Activated naive CD4-positive, alpha-beta T cell treated with anti-CD3 and anti-CD28 coated beads, Interleukin-2, amount 10 ng/mL, durations not matched to agents 5 hours and 36 hours (primary cell): Measurements from ENCODE around the gene KHNYN. TPM values are rescaled to one million over a fixed set of nuclear protein-coding genes. Genes with fewer than 3 reads are reported as not detected.

Experiments used
- total RNA-seq, 2 experiments: library from RNA; stranded (reverse); gene quantifications; one replicate each; pipeline ENCODE4 v1.2.3, GENCODE V29; 2021

The KHNYN gene
- total RNA-seq: 10 to 100 TPM; 75.8 to 78.6 TPM

DNA sequence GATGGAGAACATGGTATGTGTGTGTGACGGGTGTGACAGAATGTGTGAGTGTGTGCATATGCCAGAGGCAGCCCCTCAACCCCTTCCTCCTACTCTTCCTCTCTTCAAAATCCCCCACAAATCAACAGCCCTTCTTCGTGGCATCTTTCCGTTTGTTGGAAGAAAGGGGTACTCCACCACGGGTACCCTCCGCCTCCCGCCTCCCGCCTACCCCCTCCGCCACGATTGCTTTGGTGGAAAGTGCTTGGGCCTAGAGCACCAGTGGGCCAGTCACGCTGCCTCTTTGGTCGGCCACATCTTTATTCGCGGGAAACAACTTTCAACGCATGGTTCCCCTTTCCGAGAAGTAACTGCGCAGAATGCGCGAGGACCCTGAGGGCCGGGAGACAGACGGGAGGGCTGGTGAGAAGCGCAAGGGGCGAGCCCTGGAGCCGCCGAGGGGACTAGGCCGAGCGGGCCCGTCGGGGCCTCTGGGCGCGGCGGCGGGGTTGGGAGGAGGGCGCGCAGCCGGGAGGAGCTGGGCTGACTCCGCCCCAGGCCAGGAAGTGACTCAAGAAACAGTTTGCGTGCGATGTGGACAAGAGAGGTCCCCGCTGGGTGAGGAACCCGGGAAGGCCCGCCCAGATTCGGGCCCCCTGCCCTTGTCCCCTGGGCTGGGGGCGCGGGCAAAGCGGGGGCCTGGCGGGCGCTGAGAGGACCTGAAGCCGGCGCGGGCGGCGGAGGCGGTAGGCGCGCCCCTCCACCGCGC is at the start of gene KHNYN, which contains the start of gene CBLN3:
Gene KHNYN, plus strand, starts transcription at position 560 of the 748 bp plus-strand sequence. CDS start 777 bp downstream, outside the sequence.
Gene CBLN3, minus strand, starts transcription at position 274 of the 748 bp plus-strand sequence. CDS start 614 bp downstream, outside the sequence.

DNA sequence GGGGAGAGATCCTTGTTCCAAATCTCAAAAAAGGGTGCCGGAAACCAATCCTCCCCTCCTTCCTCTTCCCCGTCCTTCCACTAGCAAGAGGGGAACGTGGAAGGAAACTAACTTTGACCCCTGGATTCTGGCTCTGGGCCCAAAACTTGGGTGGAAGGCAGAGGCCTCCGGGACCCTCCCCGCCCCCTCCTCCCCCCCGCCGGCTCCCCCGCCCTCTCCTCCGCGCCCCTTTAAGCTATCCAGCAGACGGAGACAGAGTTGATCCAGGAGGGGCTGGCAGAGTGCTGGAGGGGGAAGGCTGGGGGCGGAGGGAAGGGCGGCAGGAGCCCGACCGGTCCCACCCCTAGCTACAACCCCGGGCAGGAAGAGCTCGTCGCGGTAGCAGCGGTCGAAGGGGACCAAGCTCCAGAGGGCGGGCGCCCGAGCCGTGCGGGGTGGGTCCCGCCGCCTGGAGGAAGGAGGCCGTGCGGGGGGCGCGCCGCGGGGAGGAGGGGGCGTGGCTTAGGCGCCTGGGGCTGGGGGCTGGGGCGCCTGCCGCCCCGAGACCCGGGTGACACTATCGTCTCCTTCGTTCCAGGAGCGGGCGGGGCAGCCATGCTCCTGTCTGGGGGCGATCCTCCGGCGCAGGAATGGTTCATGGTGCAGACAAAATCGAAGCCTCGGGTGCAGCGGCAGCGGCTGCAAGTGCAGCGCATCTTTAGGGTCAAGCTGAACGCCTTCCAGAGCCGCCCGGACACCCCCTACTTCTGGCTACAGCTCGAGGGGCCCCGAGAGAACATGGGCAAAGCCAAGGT is 30.9 kb upstream of the KHNYN start, which contains the start of gene NYNRIN:
Gene NYNRIN, plus strand, starts transcription at position 351 of the 794 bp plus-strand sequence. Its CDS starts 244 bp downstream, at position 595.

DNA sequence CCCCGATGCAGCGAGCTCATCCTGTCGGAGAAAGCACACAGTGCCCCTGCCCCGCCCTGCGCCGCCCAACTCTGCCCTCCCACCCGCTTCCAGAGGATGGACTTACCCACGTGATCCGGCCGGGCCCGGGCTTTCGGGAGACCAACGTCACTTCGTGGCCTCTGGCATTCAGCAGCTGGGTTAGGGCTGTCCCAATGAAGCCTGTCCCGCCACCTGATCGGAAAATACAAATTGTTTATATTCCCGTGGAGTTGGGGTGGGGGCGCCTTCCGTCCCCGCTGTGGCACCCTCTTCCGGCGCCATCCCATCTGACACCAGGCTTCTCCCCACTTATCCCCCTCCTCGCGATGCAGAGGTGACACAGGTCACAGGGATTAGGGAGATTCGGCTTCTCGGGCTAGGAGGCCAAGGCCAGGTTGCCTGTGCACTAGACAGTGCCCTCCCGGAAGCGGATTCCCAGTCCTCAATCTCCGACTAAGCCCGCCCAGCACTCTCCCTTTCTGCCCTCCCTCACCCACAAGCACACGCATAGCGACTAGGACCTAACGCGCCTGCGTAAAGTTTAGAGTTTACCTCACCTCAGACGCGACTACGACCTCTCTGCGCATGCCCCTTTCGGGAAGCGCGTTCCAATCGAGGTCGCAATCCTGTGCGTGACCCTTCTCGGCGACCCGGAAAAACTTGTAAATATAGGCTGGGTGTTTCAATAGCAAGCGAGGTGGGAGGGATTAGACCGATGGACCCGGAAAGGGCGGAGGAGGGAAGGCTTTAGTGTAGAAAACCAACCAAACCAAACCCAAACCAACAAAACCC is 12.7 kb downstream of the KHNYN start, which contains the start of gene SDR39U1:
Gene SDR39U1, minus strand, starts transcription at position 537 of the 813 bp plus-strand sequence. Its CDS starts 7 bp downstream, at position 530.

Other genes starting within 250 kb of the KHNYN start
- 10 to 100 TPM; 42.4 to 43.3 TPM for gene IPO4, start 241.1 kb upstream of the KHNYN start, total RNA-seq
- gene TM9SF1, start 234.5 kb upstream of the KHNYN start, total RNA-seq: 10 to 100 TPM; 32.2 to 32.3 TPM
- gene TSSK4, start 224.3 kb upstream of the KHNYN start, total RNA-seq: under 1 TPM; 0.34 to 0.60 TPM
- 10 to 100 TPM; 85.1 to 89.0 TPM for gene CHMP4A, start 216.5 kb upstream of the KHNYN start, total RNA-seq
- 10 to 100 TPM; 16.0 to 17.1 TPM for gene MDP1, start 213.9 kb upstream of the KHNYN start, total RNA-seq
- gene NEDD8, start 197.6 kb upstream of the KHNYN start, total RNA-seq: 100 to 1,000 TPM; 164 to 175 TPM
- gene GMPR2, start 197.0 kb upstream of the KHNYN start, total RNA-seq: 10 to 100 TPM; 67.8 to 70.1 TPM
- gene TINF2, start 187.3 kb upstream of the KHNYN start, total RNA-seq: 100 to 1,000 TPM; 120 to 130 TPM
- gene TGM1, start 166.8 kb upstream of the KHNYN start, total RNA-seq: 1 to 10 TPM; 3.3 to 4.5 TPM
- gene RABGGTA, start 158.4 kb upstream of the KHNYN start, total RNA-seq: 10 to 100 TPM; 42.3 to 44.3 TPM
- gene DHRS1, start 130.2 kb upstream of the KHNYN start, total RNA-seq: 10 to 100 TPM; 32.0 to 36.6 TPM
- 10 to 100 TPM; 30.7 to 30.9 TPM for gene NOP9, start 130.1 kb upstream of the KHNYN start, total RNA-seq
- gene CIDEB, start 122.0 kb upstream of the KHNYN start, total RNA-seq: 10 to 100 TPM; 29.0 to 30.2 TPM
- gene LTB4R2, start 119.8 kb upstream of the KHNYN start, total RNA-seq: 10 to 100 TPM; 20.8 to 21.0 TPM
- 10 to 100 TPM; 24.9 to 28.5 TPM for gene LTB4R, start 118.5 kb upstream of the KHNYN start, total RNA-seq
- 1 to 10 TPM; 3.8 to 4.5 TPM for gene ADCY4, start 94.9 kb upstream of the KHNYN start, total RNA-seq
- gene RIPK3, start 90.0 kb upstream of the KHNYN start, total RNA-seq: 10 to 100 TPM; 35.0 to 36.5 TPM
- not detected for gene NFATC4, start 61.8 kb upstream of the KHNYN start, total RNA-seq
- under 1 TPM; 0.10 to 0.26 TPM for gene NYNRIN, start 31.0 kb upstream of the KHNYN start, total RNA-seq
- 1 to 10 TPM; 4.5 to 6.6 TPM for gene CBLN3, start 286 bp upstream of the KHNYN start, total RNA-seq
- 10 to 100 TPM; 70.3 to 75.4 TPM for gene SDR39U1, start 12.8 kb downstream of the KHNYN start, total RNA-seq
- not detected for gene CMA1, start 78.3 kb downstream of the KHNYN start, total RNA-seq
- gene CTSG, start 146.3 kb downstream of the KHNYN start, total RNA-seq: under 1 TPM; 0.23 to 0.36 TPM
- gene GZMH, start 179.7 kb downstream of the KHNYN start, total RNA-seq: 1 to 10 TPM; 2.8 to 3.0 TPM
- gene GZMB, start 204.2 kb downstream of the KHNYN start, total RNA-seq: 10 to 100 TPM; 61.9 to 62.7 TPM